K562 (cell line): ENCODE measurements around the gene ENTREP3. TPM values are rescaled to one million over a fixed set of nuclear protein-coding genes. Genes with fewer than 3 reads are reported as not detected.
A peak's percentile ranks its signal among the peaks of the same experiment; 100 is the strongest.

Experiments
- CEBPG ChIP-seq, 3 experiments: fragments of 200-800 bp in 1 of 3; sonication (Bioruptor generic) in 1 of 3; sonication (generic) in 1 of 3; formaldehyde crosslinking in 1 of 3; IDR thresholded peaks in 2 of 3; conservative IDR thresholded peaks in 1 of 3; 2 replicates each; pipeline versions ENCODE4 v1.6.1 to v1.8.0; 2016 to 2022; ENCODE audit warnings: missing compliant biosample characterization in 2 of 3, missing genetic modification characterization in 2 of 3, mild to moderate bottlenecking in 1 of 3, missing genetic modification reagents in 1 of 3
- E2F3 ChIP-seq: fragments of 250-450 bp; sonication (Bioruptor Pico); IDR thresholded peaks from 2 replicates; pipeline ENCODE4 v1.4.0; 2020; ENCODE audit warnings: mild to moderate bottlenecking
- GATA2 ChIP-seq: sonication (generic); formaldehyde crosslinking; IDR thresholded peaks from 2 replicates; pipeline ENCODE4 v1.4.0; 2020; ENCODE audit warnings: mild to moderate bottlenecking, missing genetic modification reagents
- MCM5 ChIP-seq: fragments of 450-650 bp; IDR thresholded peaks from 2 replicates; pipeline ENCODE4 v1.6.1; 2016; ENCODE audit warnings: low read depth
- NFE2 ChIP-seq: IDR thresholded peaks from 2 replicates; pipeline ENCODE4 v1.6.1; 2014; ENCODE audit warnings: antibody characterized with exemption, low read depth
- PCBP2 ChIP-seq: fragments of 200-400 bp; formaldehyde crosslinking; IDR thresholded peaks from 2 replicates; pipeline ENCODE4 v1.6.1; 2018; ENCODE audit warnings: low read length, low read depth, mild to moderate bottlenecking, moderate library complexity; ENCODE audit not compliant: poor library complexity, severe bottlenecking
- PRMT5 ChIP-seq: sonication (generic); formaldehyde crosslinking; IDR thresholded peaks from 2 replicates; pipeline ENCODE4 v1.5.0; 2020; ENCODE audit warnings: missing genetic modification reagents
- RBM14 ChIP-seq: fragments of 200-400 bp; formaldehyde crosslinking; IDR thresholded peaks from 2 replicates; pipeline ENCODE4 v1.6.1; 2018; ENCODE audit warnings: low read depth, mild to moderate bottlenecking, low read length, moderate library complexity, borderline replicate concordance; ENCODE audit not compliant: insufficient read depth
- RBM22 ChIP-seq: fragments of 200-400 bp; formaldehyde crosslinking; IDR thresholded peaks from 2 replicates; pipeline ENCODE4 v1.6.1; 2018; ENCODE audit warnings: low read length, low read depth; ENCODE audit not compliant: poor library complexity, severe bottlenecking
- SLC30A9 ChIP-seq: fragments of 250-450 bp; sonication (Bioruptor Pico); IDR thresholded peaks from 2 replicates; pipeline ENCODE4 v1.8.0; 2022; ENCODE audit warnings: mild to moderate bottlenecking, moderate library complexity
- TCF7 ChIP-seq: sonication (generic); IDR thresholded peaks from 2 replicates; pipeline ENCODE4 v1.6.1; 2016; ENCODE audit warnings: antibody characterized with exemption, borderline replicate concordance
- ZNF431 ChIP-seq: sonication (generic); formaldehyde crosslinking; IDR thresholded peaks from 2 replicates; pipeline ENCODE4 v1.8.0; 2022; ENCODE audit warnings: mild to moderate bottlenecking, missing genetic modification reagents
- polyA plus RNA-seq, 8 experiments: library from polyadenylated mRNA; depleted of rRNA in 4 of 8; stranded (reverse) in 5 of 8; unstranded in 3 of 8; fragments of >200 nt; fragmentation: Nextera tagmentation in 2 of 8; fragmentation: Illumina TruSeq in 1 of 8; extraction: Ambion mirVana in 2 of 8; extraction: Trizol in 1 of 8; gene quantifications; 2 replicates each; pipeline versions ENCODE4 v1.2.1 to v1.2.3, GENCODE V29; 2011 to 2014; ENCODE audit warnings: inconsistent platforms in 1 of 8, missing spikeins in 1 of 8
- total RNA-seq, 7 experiments: library from RNA; depleted of rRNA in 6 of 7; stranded (reverse); fragments of >200 nt in 6 of 7; fragmentation: Illumina TruSeq in 2 of 7; extraction: Trizol in 2 of 7; gene quantifications; 2 replicates each; pipeline versions ENCODE4 v1.2.1 to v1.2.3, GENCODE V29; 2011 to 2021; ENCODE audit warnings: low replicate concordance in 1 of 7
- TF ChIP-seq, protein P1 (sequence below): sonication (generic); formaldehyde crosslinking; IDR thresholded peaks from 2 replicates; pipeline ENCODE4 v1.8.0; 2022; ENCODE audit warnings: missing genetic modification reagents, mild to moderate bottlenecking, moderate library complexity, borderline replicate concordance
- TF ChIP-seq, protein P2 (sequence below): sonication (generic); formaldehyde crosslinking; IDR thresholded peaks from 2 replicates; pipeline ENCODE4 v1.9.0; 2022; ENCODE audit warnings: mild to moderate bottlenecking, missing genetic modification reagents
- TF ChIP-seq, protein P3 (sequence below), 2 experiments: IDR thresholded peaks; 2 replicates each; pipeline ENCODE4 v1.6.1; 2012; ENCODE audit warnings: improper control_type of control experiment in 2 of 2, low read depth in 2 of 2, low read length in 2 of 2, borderline replicate concordance in 1 of 2
- TF ChIP-seq, protein P4 (sequence below): fragments of 250-450 bp; sonication (Bioruptor Pico); IDR thresholded peaks from 2 replicates; pipeline ENCODE4 v1.4.0; 2020

ENTREP3 gene
- total and polyA plus RNA-seq, 9 of the 15 experiments (the other 6 are each of a cell fraction or from before 2014, with no cell fraction given), result 1.9 to 41.8 (median 5.9) TPM

DNA sequence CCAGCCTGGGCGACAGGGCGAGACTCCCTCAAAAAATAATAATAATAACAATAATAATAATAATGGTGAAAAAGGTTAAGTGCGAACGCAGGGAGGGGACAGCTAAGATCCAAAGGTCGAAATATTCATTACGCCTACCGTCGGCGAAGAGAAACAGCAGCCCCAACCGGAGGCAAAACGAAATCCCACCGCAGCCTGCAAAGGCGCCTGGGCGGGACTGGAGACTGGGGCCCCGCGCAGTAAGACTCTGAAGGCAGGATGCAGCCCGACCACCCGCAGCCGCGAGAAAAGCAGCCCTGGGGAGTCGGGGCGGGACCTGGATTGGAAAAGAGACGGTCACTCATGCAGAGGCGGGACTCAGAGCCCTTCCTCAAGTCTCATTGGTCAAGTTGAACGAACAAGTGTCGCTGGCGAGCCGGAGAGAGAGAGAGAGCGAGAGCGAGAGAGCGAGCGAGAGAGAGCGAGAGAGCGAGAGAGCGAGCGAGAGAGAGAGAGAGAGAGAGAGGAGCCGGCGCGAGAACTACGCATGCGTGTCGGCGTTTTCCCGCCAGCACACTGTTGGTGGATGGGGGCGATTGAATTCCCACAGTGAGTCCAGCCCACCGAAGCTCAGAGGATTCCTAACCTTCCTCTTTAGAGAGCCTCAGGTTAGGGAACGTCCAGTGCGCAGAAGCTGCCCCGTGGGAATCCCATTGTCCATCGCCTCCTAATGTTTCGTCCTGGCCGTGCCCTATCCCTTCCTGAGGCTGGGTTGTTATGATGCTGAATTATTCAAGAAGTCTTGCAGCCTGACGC, 10.7 kb downstream of the ENTREP3 start (continued):
- TF ChIP-seq RBM14 (no peak), CEBPG (CRISPR knock-in tag; IDR thresholded peaks at IDR 0.05) (no peak), CEBPG (tag; conservative IDR thresholded peaks at IDR 0.05 in 1 of 2, IDR thresholded peaks at IDR 0.05 in 1 of 2) (no peak), MCM5 (no peak), RBM22 (peak; percentile 94), GATA2 (CRISPR knock-in tag) (no peak), NFE2 (no peak; the same call in 1 of the 2 replicates), PRMT5 (CRISPR knock-in tag) (0 out of 2 replicates have a peak, but pooled peaks have one; percentile 56), SLC30A9 (no peak), ZNF431 (CRISPR knock-in tag) (peak; percentile 87), PCBP2 (no peak), TCF7 (peak; percentile 87), E2F3 (CRISPR knock-in tag) (peak; percentile 100)
- TF ChIP-seq, protein P1, sequence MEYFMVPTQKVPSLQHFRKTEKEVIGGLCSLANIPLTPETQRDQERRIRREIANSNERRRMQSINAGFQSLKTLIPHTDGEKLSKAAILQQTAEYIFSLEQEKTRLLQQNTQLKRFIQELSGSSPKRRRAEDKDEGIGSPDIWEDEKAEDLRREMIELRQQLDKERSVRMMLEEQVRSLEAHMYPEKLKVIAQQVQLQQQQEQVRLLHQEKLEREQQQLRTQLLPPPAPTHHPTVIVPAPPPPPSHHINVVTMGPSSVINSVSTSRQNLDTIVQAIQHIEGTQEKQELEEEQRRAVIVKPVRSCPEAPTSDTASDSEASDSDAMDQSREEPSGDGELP (CRISPR knock-in tag), result peak; percentile 89
- TF ChIP-seq, protein P2, sequence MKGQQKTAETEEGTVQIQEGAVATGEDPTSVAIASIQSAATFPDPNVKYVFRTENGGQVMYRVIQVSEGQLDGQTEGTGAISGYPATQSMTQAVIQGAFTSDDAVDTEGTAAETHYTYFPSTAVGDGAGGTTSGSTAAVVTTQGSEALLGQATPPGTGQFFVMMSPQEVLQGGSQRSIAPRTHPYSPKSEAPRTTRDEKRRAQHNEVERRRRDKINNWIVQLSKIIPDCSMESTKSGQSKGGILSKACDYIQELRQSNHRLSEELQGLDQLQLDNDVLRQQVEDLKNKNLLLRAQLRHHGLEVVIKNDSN, result 0 out of 2 replicates have a peak, but pooled peaks have one; percentile 4
- TF ChIP-seq, protein P3, sequence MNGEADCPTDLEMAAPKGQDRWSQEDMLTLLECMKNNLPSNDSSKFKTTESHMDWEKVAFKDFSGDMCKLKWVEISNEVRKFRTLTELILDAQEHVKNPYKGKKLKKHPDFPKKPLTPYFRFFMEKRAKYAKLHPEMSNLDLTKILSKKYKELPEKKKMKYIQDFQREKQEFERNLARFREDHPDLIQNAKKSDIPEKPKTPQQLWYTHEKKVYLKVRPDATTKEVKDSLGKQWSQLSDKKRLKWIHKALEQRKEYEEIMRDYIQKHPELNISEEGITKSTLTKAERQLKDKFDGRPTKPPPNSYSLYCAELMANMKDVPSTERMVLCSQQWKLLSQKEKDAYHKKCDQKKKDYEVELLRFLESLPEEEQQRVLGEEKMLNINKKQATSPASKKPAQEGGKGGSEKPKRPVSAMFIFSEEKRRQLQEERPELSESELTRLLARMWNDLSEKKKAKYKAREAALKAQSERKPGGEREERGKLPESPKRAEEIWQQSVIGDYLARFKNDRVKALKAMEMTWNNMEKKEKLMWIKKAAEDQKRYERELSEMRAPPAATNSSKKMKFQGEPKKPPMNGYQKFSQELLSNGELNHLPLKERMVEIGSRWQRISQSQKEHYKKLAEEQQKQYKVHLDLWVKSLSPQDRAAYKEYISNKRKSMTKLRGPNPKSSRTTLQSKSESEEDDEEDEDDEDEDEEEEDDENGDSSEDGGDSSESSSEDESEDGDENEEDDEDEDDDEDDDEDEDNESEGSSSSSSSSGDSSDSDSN (IDR thresholded peaks at IDR 0.05; ENCODE audit: borderline replicate concordance in 1 of 2, low read depth in 2 of 2, low read length in 2 of 2), result peak; percentile 46 to 74; a peak in 1 of 4 replicates
- TF ChIP-seq, protein P4, sequence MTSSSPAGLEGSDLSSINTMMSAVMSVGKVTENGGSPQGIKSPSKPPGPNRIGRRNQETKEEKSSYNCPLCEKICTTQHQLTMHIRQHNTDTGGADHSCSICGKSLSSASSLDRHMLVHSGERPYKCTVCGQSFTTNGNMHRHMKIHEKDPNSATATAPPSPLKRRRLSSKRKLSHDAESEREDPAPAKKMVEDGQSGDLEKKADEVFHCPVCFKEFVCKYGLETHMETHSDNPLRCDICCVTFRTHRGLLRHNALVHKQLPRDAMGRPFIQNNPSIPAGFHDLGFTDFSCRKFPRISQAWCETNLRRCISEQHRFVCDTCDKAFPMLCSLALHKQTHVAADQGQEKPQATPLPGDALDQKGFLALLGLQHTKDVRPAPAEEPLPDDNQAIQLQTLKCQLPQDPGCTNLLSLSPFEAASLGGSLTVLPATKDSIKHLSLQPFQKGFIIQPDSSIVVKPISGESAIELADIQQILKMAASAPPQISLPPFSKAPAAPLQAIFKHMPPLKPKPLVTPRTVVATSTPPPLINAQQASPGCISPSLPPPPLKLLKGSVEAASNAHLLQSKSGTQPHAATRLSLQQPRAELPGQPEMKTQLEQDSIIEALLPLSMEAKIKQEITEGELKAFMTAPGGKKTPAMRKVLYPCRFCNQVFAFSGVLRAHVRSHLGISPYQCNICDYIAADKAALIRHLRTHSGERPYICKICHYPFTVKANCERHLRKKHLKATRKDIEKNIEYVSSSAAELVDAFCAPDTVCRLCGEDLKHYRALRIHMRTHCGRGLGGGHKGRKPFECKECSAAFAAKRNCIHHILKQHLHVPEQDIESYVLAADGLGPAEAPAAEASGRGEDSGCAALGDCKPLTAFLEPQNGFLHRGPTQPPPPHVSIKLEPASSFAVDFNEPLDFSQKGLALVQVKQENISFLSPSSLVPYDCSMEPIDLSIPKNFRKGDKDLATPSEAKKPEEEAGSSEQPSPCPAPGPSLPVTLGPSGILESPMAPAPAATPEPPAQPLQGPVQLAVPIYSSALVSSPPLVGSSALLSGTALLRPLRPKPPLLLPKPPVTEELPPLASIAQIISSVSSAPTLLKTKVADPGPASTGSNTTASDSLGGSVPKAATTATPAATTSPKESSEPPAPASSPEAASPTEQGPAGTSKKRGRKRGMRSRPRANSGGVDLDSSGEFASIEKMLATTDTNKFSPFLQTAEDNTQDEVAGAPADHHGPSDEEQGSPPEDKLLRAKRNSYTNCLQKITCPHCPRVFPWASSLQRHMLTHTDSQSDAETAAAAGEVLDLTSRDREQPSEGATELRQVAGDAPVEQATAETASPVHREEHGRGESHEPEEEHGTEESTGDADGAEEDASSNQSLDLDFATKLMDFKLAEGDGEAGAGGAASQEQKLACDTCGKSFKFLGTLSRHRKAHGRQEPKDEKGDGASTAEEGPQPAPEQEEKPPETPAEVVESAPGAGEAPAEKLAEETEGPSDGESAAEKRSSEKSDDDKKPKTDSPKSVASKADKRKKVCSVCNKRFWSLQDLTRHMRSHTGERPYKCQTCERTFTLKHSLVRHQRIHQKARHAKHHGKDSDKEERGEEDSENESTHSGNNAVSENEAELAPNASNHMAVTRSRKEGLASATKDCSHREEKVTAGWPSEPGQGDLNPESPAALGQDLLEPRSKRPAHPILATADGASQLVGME, result peak; percentile 97
